Inflammatory macrophage treated with lipopolysaccharide for 1 hour (primary cell): ENCODE data around the gene GLE1.
"Not testable (repeated sequence)": the region's sequence is repeated elsewhere in the genome, so short reads cannot be mapped to it uniquely, and the experiment has no call there.

Experiments
- DNase-seq, 2 donors: peaks; one replicate each; pipeline ENCODE4 v3.0.0-alpha.2; 2020 to 2022

Gene GLE1

GRCh38 chr9:128497824-128498610, 6.5 kb upstream of the GLE1 start:
- DNase-seq: no peak

- no peak for DNase-seq
These were observed 5.6 kb upstream of the GLE1 start for GRCh38 chr9:128498911-128499310.

GRCh38 chr9:128499920-128500319, 4.6 kb upstream of the GLE1 start:
- no peak for DNase-seq

GRCh38 chr9:128503415-128503825, 1.1 kb upstream of the GLE1 start:
- not testable (repeated sequence) for DNase-seq

- DNase-seq: no peak
These were observed 649 bp upstream of the GLE1 start for GRCh38 chr9:128503870-128504269.

- no peak for DNase-seq
These were observed 871 bp downstream of the GLE1 start for GRCh38 chr9:128505414-128505765.

- DNase-seq: not testable (repeated sequence)
These were observed 1.4 kb downstream of the GLE1 start for GRCh38 chr9:128505906-128506305.

- DNase-seq: no peak
These were observed 8.3 kb downstream of the GLE1 start for GRCh38 chr9:128512820-128513219.

- no peak for DNase-seq
These were observed 17.4 kb downstream of the GLE1 start for GRCh38 chr9:128521956-128522355.

- no peak for DNase-seq
These were observed 18.8 kb downstream of the GLE1 start for GRCh38 chr9:128523199-128523925.

- no peak for DNase-seq
These were observed 22.2 kb downstream of the GLE1 start for GRCh38 chr9:128526720-128527119.

GRCh38 chr9:128528445-128529160, 24.1 kb downstream of the GLE1 start:
- no peak for DNase-seq

- no peak for DNase-seq
These were observed 24.7 kb downstream of the GLE1 start for GRCh38 chr9:128529191-128529590.

GRCh38 chr9:128532581-128532980, 28.1 kb downstream of the GLE1 start:
- no peak for DNase-seq

- DNase-seq: peak; percentile 68 to 85
These were observed 36.3 kb downstream of the GLE1 start for GRCh38 chr9:128540634-128541360.

GRCh38 chr9:128546504-128546903, 42.0 kb downstream of the GLE1 start:
- no peak for DNase-seq

GRCh38 chr9:128548876-128549275, 44.4 kb downstream of the GLE1 start:
- DNase-seq: no peak

- DNase-seq: peak in 1 of 2 donors; percentile 62
These were observed 45.7 kb downstream of the GLE1 start for GRCh38 chr9:128550226-128550625.

- DNase-seq: peak in 1 of 2 donors; percentile 77
These were observed 46.5 kb downstream of the GLE1 start for GRCh38 chr9:128550770-128551656.

GRCh38 chr9:128551657-128552152, 47.2 kb downstream of the GLE1 start:
- no peak for DNase-seq

GRCh38 chr9:128552153-128552743, 47.7 kb downstream of the GLE1 start, which contains the start of gene SPTAN1:
SPTAN1 (plus strand) TSS chr9:128552587; CDS start chr9:128566741, 14,154 bp downstream.
- DNase-seq: peak; percentile 87 to 96
